ENCODE measurements around the gene CAPN9. TPM values are rescaled to one million over a fixed set of nuclear protein-coding genes. Genes with fewer than 3 reads are reported as not detected.

CAPN9 gene
- total and polyA plus RNA-seq, 9 of the 15 experiments (the other 6 are each of a cell fraction or from before 2014, with no cell fraction given): not detected

DNA sequence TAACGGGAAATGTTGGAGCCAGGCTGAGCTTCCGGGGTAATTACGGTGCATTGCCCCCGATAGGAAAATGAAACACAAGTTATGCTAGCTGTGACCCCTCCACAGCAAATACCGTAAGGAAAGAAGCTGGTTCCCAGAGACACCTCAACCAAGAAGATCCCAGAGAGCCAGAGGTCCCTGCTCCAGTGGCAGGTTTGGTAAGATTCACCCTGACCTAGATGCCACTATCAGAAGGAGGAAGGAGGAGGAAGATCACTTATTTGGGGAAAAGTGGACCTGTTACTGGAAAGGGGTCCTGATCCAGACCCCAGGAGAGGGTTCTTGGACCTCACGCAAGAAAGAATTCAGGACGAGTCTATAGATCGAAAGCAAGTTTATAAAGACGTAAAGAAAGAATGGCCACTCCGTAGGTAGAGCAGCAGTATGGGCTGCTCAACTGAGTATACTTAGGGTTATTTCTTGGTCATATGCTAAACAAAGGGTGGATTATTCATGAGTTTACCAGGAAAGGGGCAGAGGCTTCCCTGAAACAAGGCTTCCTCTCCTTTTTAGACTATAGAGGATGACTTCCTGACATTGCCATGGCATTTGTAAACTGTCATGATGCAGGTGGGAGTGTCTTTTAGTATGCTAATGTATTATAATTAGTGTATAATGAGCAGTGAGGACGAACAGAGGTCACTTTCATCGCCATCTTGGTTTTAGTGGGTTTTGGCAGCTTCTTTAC, 7.5 kb upstream of the CAPN9 start (continued):
- TF ChIP-seq MCM3 (IDR thresholded peaks at IDR 0.05) (no peak), POLR2A (conservative IDR thresholded peaks at IDR 0.05) (peak; percentile 73), ZNF778 (CRISPR knock-in tag; IDR thresholded peaks at IDR 0.05) (no peak), KLF10 (CRISPR knock-in tag; IDR thresholded peaks at IDR 0.05) (no peak), SIN3B (IDR thresholded peaks at IDR 0.05; ENCODE audit: low read depth) (no peak), ZBED1 (IDR thresholded peaks at IDR 0.05) (peak; percentile 22; the same call in 1 of the 2 replicates), ZNF584 (CRISPR knock-in tag; IDR thresholded peaks at IDR 0.05; ENCODE audit: low read depth) (no peak), STAT5A (IDR thresholded peaks at IDR 0.05; ENCODE audit: borderline replicate concordance, low read length) (no peak), ESRRA (IDR thresholded peaks at IDR 0.05; ENCODE audit: borderline replicate concordance, low read depth) (peak; percentile 62; the same call in 1 of the 2 replicates), PHF21A (IDR thresholded peaks at IDR 0.05; ENCODE audit: borderline replicate concordance, low read depth) (no peak), TCF7L2 (IDR thresholded peaks at IDR 0.05; ENCODE audit: low read depth, low read length) (no peak), ZNF354B (CRISPR knock-in tag; IDR thresholded peaks at IDR 0.05) (no peak), ZNF707 (CRISPR knock-in tag; conservative IDR thresholded peaks at IDR 0.05) (no peak), ZKSCAN1 (IDR thresholded peaks at IDR 0.05; ENCODE audit: low read depth, low read length) (no peak)
- TF ChIP-seq, protein P1, sequence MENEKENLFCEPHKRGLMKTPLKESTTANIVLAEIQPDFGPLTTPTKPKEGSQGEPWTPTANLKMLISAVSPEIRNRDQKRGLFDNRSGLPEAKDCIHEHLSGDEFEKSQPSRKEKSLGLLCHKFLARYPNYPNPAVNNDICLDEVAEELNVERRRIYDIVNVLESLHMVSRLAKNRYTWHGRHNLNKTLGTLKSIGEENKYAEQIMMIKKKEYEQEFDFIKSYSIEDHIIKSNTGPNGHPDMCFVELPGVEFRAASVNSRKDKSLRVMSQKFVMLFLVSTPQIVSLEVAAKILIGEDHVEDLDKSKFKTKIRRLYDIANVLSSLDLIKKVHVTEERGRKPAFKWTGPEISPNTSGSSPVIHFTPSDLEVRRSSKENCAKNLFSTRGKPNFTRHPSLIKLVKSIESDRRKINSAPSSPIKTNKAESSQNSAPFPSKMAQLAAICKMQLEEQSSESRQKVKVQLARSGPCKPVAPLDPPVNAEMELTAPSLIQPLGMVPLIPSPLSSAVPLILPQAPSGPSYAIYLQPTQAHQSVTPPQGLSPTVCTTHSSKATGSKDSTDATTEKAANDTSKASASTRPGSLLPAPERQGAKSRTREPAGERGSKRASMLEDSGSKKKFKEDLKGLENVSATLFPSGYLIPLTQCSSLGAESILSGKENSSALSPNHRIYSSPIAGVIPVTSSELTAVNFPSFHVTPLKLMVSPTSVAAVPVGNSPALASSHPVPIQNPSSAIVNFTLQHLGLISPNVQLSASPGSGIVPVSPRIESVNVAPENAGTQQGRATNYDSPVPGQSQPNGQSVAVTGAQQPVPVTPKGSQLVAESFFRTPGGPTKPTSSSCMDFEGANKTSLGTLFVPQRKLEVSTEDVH (IDR thresholded peaks at IDR 0.05; ENCODE audit: low read depth, partially characterized antibody): no peak
- TF ChIP-seq, protein P2, sequence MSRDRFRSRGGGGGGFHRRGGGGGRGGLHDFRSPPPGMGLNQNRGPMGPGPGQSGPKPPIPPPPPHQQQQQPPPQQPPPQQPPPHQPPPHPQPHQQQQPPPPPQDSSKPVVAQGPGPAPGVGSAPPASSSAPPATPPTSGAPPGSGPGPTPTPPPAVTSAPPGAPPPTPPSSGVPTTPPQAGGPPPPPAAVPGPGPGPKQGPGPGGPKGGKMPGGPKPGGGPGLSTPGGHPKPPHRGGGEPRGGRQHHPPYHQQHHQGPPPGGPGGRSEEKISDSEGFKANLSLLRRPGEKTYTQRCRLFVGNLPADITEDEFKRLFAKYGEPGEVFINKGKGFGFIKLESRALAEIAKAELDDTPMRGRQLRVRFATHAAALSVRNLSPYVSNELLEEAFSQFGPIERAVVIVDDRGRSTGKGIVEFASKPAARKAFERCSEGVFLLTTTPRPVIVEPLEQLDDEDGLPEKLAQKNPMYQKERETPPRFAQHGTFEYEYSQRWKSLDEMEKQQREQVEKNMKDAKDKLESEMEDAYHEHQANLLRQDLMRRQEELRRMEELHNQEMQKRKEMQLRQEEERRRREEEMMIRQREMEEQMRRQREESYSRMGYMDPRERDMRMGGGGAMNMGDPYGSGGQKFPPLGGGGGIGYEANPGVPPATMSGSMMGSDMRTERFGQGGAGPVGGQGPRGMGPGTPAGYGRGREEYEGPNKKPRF (IDR thresholded peaks at IDR 0.05; ENCODE audit: low read depth, low read length): no peak
- TF ChIP-seq, protein P3, sequence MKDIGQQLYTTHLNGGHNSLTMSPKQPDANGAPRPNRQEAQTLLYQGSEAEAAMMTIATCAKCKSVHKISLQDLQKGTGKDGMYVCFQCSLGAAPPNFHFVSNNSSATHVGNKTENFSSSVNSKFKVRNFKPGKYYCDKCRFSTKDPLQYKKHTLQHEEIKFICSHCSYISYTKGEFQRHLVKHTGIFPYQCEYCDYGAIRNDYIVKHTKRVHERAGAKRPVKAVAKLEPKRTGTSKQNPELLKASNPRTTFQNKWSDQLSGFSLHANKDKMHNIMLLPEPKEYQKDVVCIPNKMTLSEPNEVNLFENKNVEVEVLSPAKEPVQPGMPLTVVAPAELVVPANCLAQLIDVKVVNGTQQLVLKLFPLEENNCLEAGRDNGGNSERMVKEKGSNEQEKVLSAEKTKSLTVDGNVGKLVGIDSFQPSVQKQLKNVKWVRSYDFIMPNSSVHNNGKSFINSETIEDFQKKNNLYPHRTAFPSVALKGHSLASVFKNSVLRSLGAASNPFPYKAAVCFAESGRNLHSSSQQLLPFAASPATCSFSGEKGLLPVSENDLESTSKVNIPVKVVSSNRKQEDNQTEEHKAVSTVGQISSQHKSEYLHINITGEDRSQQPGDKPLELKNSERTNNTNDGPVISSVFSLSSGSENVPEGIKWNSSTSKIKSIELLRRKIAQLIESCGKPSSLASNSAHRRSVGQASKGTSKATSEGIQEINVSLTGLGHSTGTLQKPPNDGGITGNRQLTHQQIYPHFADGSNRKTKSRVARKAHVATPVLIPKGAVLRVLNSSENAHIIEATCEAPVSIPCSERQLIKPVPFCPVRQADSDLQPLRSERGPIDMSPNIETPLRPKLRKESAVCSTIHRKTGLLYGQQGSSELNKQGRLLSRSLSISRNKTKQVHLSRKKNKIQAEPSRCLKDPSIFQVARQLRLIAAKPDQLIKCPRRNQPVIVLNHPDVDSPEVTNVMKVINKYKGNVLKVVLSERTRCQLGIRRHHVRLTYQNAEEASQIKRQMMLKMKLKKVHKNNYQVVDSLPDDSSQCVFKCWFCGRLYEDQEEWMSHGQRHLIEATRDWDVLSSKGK (CRISPR knock-in tag; IDR thresholded peaks at IDR 0.05): no peak
- TF ChIP-seq, protein P4, sequence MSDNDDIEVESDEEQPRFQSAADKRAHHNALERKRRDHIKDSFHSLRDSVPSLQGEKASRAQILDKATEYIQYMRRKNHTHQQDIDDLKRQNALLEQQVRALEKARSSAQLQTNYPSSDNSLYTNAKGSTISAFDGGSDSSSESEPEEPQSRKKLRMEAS (CRISPR knock-in tag; IDR thresholded peaks at IDR 0.05): no peak
- TF ChIP-seq, protein P5, sequence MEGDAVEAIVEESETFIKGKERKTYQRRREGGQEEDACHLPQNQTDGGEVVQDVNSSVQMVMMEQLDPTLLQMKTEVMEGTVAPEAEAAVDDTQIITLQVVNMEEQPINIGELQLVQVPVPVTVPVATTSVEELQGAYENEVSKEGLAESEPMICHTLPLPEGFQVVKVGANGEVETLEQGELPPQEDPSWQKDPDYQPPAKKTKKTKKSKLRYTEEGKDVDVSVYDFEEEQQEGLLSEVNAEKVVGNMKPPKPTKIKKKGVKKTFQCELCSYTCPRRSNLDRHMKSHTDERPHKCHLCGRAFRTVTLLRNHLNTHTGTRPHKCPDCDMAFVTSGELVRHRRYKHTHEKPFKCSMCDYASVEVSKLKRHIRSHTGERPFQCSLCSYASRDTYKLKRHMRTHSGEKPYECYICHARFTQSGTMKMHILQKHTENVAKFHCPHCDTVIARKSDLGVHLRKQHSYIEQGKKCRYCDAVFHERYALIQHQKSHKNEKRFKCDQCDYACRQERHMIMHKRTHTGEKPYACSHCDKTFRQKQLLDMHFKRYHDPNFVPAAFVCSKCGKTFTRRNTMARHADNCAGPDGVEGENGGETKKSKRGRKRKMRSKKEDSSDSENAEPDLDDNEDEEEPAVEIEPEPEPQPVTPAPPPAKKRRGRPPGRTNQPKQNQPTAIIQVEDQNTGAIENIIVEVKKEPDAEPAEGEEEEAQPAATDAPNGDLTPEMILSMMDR (IDR thresholded peaks at IDR 0.05 in 2 of 3, conservative IDR thresholded peaks at IDR 0.05 in 1 of 3; ENCODE audit: insufficient read depth in 2 of 3, low read depth in 1 of 3, low read length in 3 of 3): no peak
